DOHH2 (cell line): ENCODE results near the gene HSD17B3.

ENCODE experiments used
- H3F3A ChIP-seq: fragments of 200-600 bp; sonication (generic), shearing (Covaris generic); 2 replicates; pipeline ENCODE4 v1.6.0; 2016; ENCODE audit warnings: antibody characterized with exemption, mild to moderate bottlenecking; ENCODE audit not compliant: control insufficient read depth, insufficient read depth
- H3K27ac ChIP-seq: fragments of 200-600 bp; sonication (generic); 2 replicates; pipeline ENCODE4 v1.5.1; 2014; ENCODE audit warnings: low read depth, mild to moderate bottlenecking, low read length, moderate library complexity
- H3K27me3 ChIP-seq: fragments of 200-600 bp; sonication (generic); 2 replicates; pipeline ENCODE4 v1.6.1; 2014; ENCODE audit warnings: mild to moderate bottlenecking, low read length, mixed read lengths; ENCODE audit not compliant: control insufficient read depth
- H3K36me3 ChIP-seq: fragments of 200-600 bp; sonication (generic); 2 replicates; pipeline ENCODE4 v1.6.1; 2014; ENCODE audit warnings: mild to moderate bottlenecking, low read length, moderate library complexity, mixed read lengths; ENCODE audit not compliant: control insufficient read depth
- H3K4me1 ChIP-seq: fragments of 200-600 bp; sonication (generic); 2 replicates; pipeline ENCODE4 v1.6.1; 2014; ENCODE audit warnings: mild to moderate bottlenecking, low read length, mixed read lengths; ENCODE audit not compliant: control insufficient read depth
- H3K4me2 ChIP-seq: fragments of 200-600 bp; sonication (generic); 2 replicates; pipeline ENCODE4 v1.6.0; 2014; ENCODE audit warnings: mild to moderate bottlenecking, low read length, moderate library complexity
- H3K4me3 ChIP-seq: fragments of 200-600 bp; sonication (generic); 2 replicates; pipeline ENCODE4 v1.5.1; 2014; ENCODE audit warnings: mild to moderate bottlenecking, low read length, mixed read lengths
- H3K79me2 ChIP-seq: fragments of 200-600 bp; sonication (generic); 2 replicates; pipeline ENCODE4 v1.6.1; 2014; ENCODE audit warnings: mild to moderate bottlenecking, low read length, mixed read lengths; ENCODE audit not compliant: control insufficient read depth
- H3K9me2 ChIP-seq: fragments of 200-600 bp; sonication (generic); replicated peaks from 2 replicates; pipeline ENCODE4 v1.6.1; 2014; ENCODE audit warnings: mild to moderate bottlenecking, low read length, mixed read lengths; ENCODE audit not compliant: control insufficient read depth
- H3K9me3 ChIP-seq: fragments of 200-600 bp; sonication (generic); 2 replicates; pipeline ENCODE4 v1.6.1; 2014; ENCODE audit warnings: antibody characterized with exemption, low read length, mixed read lengths; ENCODE audit not compliant: control insufficient read depth, insufficient read depth
- H4K20me1 ChIP-seq: fragments of 200-600 bp; sonication (generic); 2 replicates; pipeline ENCODE4 v1.6.0; 2014; ENCODE audit warnings: low read depth, mild to moderate bottlenecking, antibody characterized with exemption, low read length, moderate library complexity; ENCODE audit not compliant: control insufficient read depth, insufficient read depth
- EZH2phosphoT487 ChIP-seq: fragments of 200-600 bp; sonication (generic); IDR thresholded peaks from 2 replicates; pipeline ENCODE4 v1.6.1; 2017; ENCODE audit warnings: borderline replicate concordance, mild to moderate bottlenecking, antibody characterized with exemption, low read length, moderate library complexity, mixed read lengths
- TF ChIP-seq, protein P1 (sequence below): fragments of 200-600 bp; sonication (generic); IDR thresholded peaks from one replicate; pipeline ENCODE4 v1.5.1; 2014; ENCODE audit warnings: antibody characterized with exemption, mild to moderate bottlenecking, low read depth, low read length; ENCODE audit not compliant: poor library complexity, severe bottlenecking

HSD17B3 gene

DNA sequence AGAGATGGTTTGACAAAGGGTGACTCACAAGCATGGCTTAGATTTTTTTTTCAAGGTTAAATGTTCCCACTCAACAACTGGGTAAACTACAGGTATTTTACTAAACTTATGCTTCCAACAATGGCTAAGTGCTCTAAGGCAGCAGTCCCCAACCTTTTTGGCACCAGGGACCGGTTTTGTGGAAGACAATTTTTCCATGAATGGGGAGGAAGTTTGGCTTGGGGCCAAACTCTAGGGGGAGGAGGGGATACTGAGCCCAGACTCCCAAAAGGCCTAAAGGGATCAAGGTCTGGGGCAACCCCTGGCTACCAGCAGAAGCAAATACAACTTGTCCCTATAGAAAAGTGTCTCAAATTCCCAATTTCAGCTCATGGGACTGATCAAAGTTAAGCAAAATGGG, 32.0 kb upstream of the HSD17B3 start:
- no peaks in the 10 kb centered on the region for H4K20me1 ChIP-seq
- no peak overlapping the region for H3K27ac ChIP-seq
- H3K27me3 ChIP-seq: no peaks in the 10 kb centered on the region
- TF ChIP-seq, protein P1, sequence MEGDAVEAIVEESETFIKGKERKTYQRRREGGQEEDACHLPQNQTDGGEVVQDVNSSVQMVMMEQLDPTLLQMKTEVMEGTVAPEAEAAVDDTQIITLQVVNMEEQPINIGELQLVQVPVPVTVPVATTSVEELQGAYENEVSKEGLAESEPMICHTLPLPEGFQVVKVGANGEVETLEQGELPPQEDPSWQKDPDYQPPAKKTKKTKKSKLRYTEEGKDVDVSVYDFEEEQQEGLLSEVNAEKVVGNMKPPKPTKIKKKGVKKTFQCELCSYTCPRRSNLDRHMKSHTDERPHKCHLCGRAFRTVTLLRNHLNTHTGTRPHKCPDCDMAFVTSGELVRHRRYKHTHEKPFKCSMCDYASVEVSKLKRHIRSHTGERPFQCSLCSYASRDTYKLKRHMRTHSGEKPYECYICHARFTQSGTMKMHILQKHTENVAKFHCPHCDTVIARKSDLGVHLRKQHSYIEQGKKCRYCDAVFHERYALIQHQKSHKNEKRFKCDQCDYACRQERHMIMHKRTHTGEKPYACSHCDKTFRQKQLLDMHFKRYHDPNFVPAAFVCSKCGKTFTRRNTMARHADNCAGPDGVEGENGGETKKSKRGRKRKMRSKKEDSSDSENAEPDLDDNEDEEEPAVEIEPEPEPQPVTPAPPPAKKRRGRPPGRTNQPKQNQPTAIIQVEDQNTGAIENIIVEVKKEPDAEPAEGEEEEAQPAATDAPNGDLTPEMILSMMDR: no peak
- no peak for TF ChIP-seq EZH2phosphoT487
- H3K79me2 ChIP-seq: no peaks in the 10 kb centered on the region
- H3K4me3 ChIP-seq: no peak overlapping the region
- H3F3A ChIP-seq: no peaks in the 10 kb centered on the region
- no peaks in the 10 kb centered on the region for H3K4me1 ChIP-seq
- H3K9me3 ChIP-seq: no peaks in the 10 kb centered on the region
- no peaks in the 10 kb centered on the region for H3K9me2 ChIP-seq
- no peaks in the 10 kb centered on the region for H3K36me3 ChIP-seq
- H3K4me2 ChIP-seq: no peak overlapping the region

DNA sequence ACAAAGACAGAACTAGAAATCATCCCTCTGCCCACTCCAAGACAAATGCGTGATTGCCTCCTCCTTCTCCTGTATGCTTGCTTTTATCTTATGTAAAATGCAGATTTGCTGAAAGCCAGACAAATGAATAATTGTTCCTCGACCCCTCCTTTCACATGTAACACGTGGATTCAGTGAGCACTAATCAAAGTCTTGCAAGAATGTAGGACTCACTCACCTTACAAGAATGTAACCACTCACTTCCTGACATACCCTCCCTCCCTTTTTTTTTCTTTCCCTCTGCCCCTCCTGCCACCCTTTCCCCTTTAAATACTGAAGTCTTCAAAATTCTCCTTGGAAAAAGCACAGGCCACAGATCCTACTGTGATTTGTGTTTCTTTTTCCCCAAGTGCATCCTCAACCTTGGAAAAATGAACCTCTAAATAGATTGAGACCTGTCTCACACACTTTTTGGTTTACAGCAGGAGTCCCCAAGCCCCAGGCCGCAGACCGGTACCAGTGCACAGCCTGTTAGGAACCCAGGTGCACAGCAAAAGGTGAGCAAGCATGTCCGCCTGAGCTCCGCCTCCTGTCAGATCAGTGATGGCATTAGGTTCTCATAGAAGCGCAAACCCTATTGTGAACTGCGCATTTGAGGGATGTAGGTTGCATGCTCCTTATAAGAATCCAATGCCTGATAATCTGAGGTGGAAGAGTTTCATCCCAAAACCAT, 29.4 kb upstream of the HSD17B3 start:
- Histone ChIP-seq H3K4me1 (no peaks in the 10 kb centered on the region), H3K27me3 (no peaks in the 10 kb centered on the region), H4K20me1 (no peaks in the 10 kb centered on the region), H3K79me2 (no peaks in the 10 kb centered on the region), H3K27ac (no peak overlapping the region), H3F3A (no peaks in the 10 kb centered on the region), H3K36me3 (no peaks in the 10 kb centered on the region), H3K9me2 (no peaks in the 10 kb centered on the region), H3K4me2 (no peak overlapping the region), H3K4me3 (no peak overlapping the region), H3K9me3 (no peaks in the 10 kb centered on the region)
- TF ChIP-seq, protein P1: no peak
- no peak for TF ChIP-seq EZH2phosphoT487

DNA sequence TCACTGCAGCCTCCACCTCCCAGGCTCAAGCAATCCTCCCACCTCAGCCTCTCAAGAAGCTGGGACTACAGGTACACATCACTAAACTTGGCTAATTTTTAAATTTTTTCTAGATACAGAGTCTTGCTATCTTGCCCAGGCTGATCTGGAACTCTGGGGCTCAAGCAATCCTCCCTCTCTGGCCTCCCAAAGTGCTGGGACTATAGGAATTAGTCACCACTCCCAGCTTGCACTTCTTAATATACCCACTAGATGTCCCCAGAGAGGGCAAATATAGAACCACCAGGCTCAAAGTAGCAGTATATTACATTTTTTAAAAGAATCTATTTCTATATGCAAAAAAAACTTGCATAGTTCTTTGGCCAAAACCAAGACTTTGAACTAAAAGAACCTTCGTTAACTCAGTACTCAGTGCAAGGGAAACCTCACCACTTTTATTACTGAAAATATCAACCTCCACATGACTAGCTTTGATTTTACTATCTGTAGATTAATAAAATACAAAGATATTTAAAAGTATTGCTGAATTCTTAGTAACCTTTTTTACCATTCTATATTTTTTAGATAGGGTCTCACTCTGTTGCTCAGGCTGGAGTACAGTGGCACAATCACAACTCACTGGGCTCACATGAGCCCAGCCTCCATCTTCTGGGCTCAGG, 25.8 kb upstream of the HSD17B3 start:
- Histone ChIP-seq H3K4me2 (no peak overlapping the region), H3K4me1 (no peaks in the 10 kb centered on the region), H3K27ac (no peak overlapping the region), H3F3A (no peaks in the 10 kb centered on the region), H3K9me2 (no peaks in the 10 kb centered on the region), H4K20me1 (no peaks in the 10 kb centered on the region), H3K36me3 (no peaks in the 10 kb centered on the region), H3K79me2 (no peaks in the 10 kb centered on the region), H3K4me3 (no peak overlapping the region), H3K9me3 (no peaks in the 10 kb centered on the region), H3K27me3 (no peaks in the 10 kb centered on the region)
- TF ChIP-seq EZH2phosphoT487: no peak
- TF ChIP-seq, protein P1: peak; percentile 57
